WTC11 (cell line): ENCODE measurements around the gene MAP4K4. TPM values are rescaled to one million over a fixed set of nuclear protein-coding genes. Genes with fewer than 3 reads are reported as not detected.

Source experiments
- ATAC-seq: fragments of 200-7000 bp; cut with Tn5 transposase; 2 replicates; pipeline ENCODE4 v1.10.0; 2021; ENCODE audit warnings: mild to moderate bottlenecking, moderate library complexity
- CTCF ChIA-PET: fragments of 300-600 bp; sonication (Branson Sonifier 250); formaldehyde crosslinking; loops from one replicate; lab custom pipeline; 2021; ENCODE audit warnings: antibody characterized with exemption; lab: Charles Lee
- POLR2A ChIA-PET: fragments of 350-600 bp; sonication (Branson Sonifier 250); formaldehyde crosslinking; loops from one replicate; lab custom pipeline; 2021; ENCODE audit warnings: antibody characterized with exemption; lab: Charles Lee
- DNase-seq: peaks from one replicate; pipeline ENCODE4 v3.0.0; 2021; ENCODE audit warnings: low spot score
- H3K27ac Mint-ChIP-seq: 2 replicates; pipeline ENCODE4 v1.8.0; 2021; ENCODE audit warnings: mixed read lengths
- H3K27me3 Mint-ChIP-seq: 2 replicates; pipeline ENCODE4 v1.8.0; 2021; ENCODE audit warnings: low read depth, mild to moderate bottlenecking, moderate library complexity, mixed read lengths
- H3K36me3 Mint-ChIP-seq: 2 replicates; pipeline ENCODE4 v1.8.0; 2021; ENCODE audit warnings: mixed read lengths
- H3K4me1 Mint-ChIP-seq: 2 replicates; pipeline ENCODE4 v1.8.0; 2022; ENCODE audit warnings: mixed read lengths
- H3K4me3 Mint-ChIP-seq: 2 replicates; pipeline ENCODE4 v1.8.0; 2021; ENCODE audit warnings: mild to moderate bottlenecking, moderate library complexity, mixed read lengths
- H3K9me3 Mint-ChIP-seq: 2 replicates; pipeline ENCODE4 v1.8.0; 2021; ENCODE audit warnings: mixed read lengths
- CDX4 ChIP-seq: fragments of 250-450 bp; sonication (Bioruptor Pico); IDR thresholded peaks from 2 replicates; pipeline ENCODE4 v1.9.0; 2021; ENCODE audit warnings: moderate library complexity, mild to moderate bottlenecking, inconsistent platforms, borderline replicate concordance
- CREB1 ChIP-seq: sonication (generic); formaldehyde crosslinking; IDR thresholded peaks from 2 replicates; pipeline ENCODE4 v1.8.0; 2023; ENCODE audit warnings: mild to moderate bottlenecking, missing genetic modification reagents
- CREM ChIP-seq: sonication (generic); formaldehyde crosslinking; IDR thresholded peaks from 2 replicates; pipeline ENCODE4 v1.8.1; 2022; ENCODE audit warnings: mild to moderate bottlenecking, missing genetic modification reagents, moderate library complexity
- E2F4 ChIP-seq: sonication (generic); formaldehyde crosslinking; IDR thresholded peaks from 2 replicates; pipeline ENCODE4 v1.8.1; 2022; ENCODE audit warnings: low read depth, mild to moderate bottlenecking, moderate library complexity, missing genetic modification reagents, borderline replicate concordance
- E2F5 ChIP-seq: sonication (generic); formaldehyde crosslinking; IDR thresholded peaks from 2 replicates; pipeline ENCODE4 v1.8.1; 2022; ENCODE audit warnings: mild to moderate bottlenecking, moderate library complexity, missing genetic modification reagents
- EMX1 ChIP-seq: fragments of 250-450 bp; sonication (Bioruptor Pico); IDR thresholded peaks from 2 replicates; pipeline ENCODE4 v1.8.0; 2021; ENCODE audit warnings: mild to moderate bottlenecking
- FOXJ3 ChIP-seq: sonication (generic); formaldehyde crosslinking; IDR thresholded peaks from 2 replicates; pipeline ENCODE4 v1.9.0; 2021; ENCODE audit warnings: missing genetic modification reagents, mild to moderate bottlenecking, borderline replicate concordance
- MXD4 ChIP-seq: fragments of 250-450 bp; sonication (Bioruptor Pico); IDR thresholded peaks from 2 replicates; pipeline ENCODE4 v1.8.0; 2021; ENCODE audit warnings: mild to moderate bottlenecking, moderate library complexity, borderline replicate concordance
- MYBL2 ChIP-seq: sonication (generic); formaldehyde crosslinking; IDR thresholded peaks from 2 replicates; pipeline ENCODE4 v1.8.1; 2023; ENCODE audit warnings: mild to moderate bottlenecking, moderate library complexity, missing genetic modification reagents
- NFATC4 ChIP-seq: fragments of 250-450 bp; sonication (Bioruptor Pico); IDR thresholded peaks from 2 replicates; pipeline ENCODE4 v1.9.0; 2021; ENCODE audit warnings: mild to moderate bottlenecking
- NR2C2 ChIP-seq: sonication (generic); formaldehyde crosslinking; IDR thresholded peaks from 2 replicates; pipeline ENCODE4 v1.8.0; 2022; ENCODE audit warnings: mild to moderate bottlenecking, missing genetic modification reagents
- TCF7 ChIP-seq: sonication (generic); formaldehyde crosslinking; IDR thresholded peaks from 2 replicates; pipeline ENCODE4 v1.8.0; 2022; ENCODE audit warnings: mild to moderate bottlenecking, low read depth, missing genetic modification reagents, moderate library complexity
- ZNF219 ChIP-seq: sonication (generic); formaldehyde crosslinking; IDR thresholded peaks from 2 replicates; pipeline ENCODE4 v1.8.0; 2023; ENCODE audit warnings: missing genetic modification reagents, mild to moderate bottlenecking, borderline replicate concordance
- ZNF263 ChIP-seq: sonication (generic); formaldehyde crosslinking; IDR thresholded peaks from 2 replicates; pipeline ENCODE4 v1.8.1; 2022; ENCODE audit warnings: low read depth, mild to moderate bottlenecking, moderate library complexity, missing genetic modification reagents
- ZNF281 ChIP-seq: sonication (generic); formaldehyde crosslinking; IDR thresholded peaks from 2 replicates; pipeline ENCODE4 v1.8.0; 2023; ENCODE audit warnings: mild to moderate bottlenecking, missing genetic modification reagents
- total RNA-seq: library from RNA; stranded (reverse); gene quantifications from 3 replicates; pipeline ENCODE4 v1.2.3, GENCODE V29; 2021
- TF ChIP-seq, protein P1 (sequence below): sonication (generic); formaldehyde crosslinking; IDR thresholded peaks from 2 replicates; pipeline ENCODE4 v1.8.1; 2022; ENCODE audit warnings: mild to moderate bottlenecking, missing genetic modification reagents, moderate library complexity, borderline replicate concordance
- TF ChIP-seq, protein P2 (sequence below): sonication (generic); formaldehyde crosslinking; IDR thresholded peaks from 2 replicates; pipeline ENCODE4 v1.8.1; 2023; ENCODE audit warnings: mild to moderate bottlenecking, missing genetic modification reagents, borderline replicate concordance

MAP4K4 gene
- total RNA-seq, 1 experiment from 2014 or later = 112 TPM

DNA sequence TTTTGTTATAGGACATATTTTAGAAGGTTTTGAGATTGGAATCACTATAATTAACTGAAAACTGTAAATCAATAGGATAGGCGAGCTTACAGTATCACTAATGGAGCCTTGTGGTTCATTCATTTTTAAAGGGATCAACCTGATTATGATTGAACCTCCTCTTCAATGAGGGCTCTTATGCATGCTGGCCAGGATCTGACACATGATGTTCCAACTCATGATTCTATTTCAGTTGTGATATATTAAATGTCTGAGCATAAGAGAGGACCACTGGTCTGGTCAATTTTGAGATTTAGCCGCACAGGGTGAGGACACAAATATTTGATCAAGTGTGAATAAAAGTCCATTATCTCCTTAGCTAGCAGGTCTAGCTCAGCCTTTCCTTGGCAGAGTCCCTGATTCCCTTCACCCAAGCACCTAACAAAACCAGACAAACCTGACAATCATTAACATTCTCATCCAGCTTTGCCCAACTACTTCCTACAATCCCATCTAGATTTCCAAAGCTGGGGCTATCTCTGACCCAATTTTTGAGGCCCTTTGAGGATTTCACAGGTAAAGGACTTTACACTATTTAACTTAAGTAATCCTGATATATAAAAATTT is 6.9 kb upstream of the MAP4K4 start:
- TF ChIP-seq, protein P1, sequence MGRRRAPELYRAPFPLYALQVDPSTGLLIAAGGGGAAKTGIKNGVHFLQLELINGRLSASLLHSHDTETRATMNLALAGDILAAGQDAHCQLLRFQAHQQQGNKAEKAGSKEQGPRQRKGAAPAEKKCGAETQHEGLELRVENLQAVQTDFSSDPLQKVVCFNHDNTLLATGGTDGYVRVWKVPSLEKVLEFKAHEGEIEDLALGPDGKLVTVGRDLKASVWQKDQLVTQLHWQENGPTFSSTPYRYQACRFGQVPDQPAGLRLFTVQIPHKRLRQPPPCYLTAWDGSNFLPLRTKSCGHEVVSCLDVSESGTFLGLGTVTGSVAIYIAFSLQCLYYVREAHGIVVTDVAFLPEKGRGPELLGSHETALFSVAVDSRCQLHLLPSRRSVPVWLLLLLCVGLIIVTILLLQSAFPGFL (CRISPR knock-in tag) = no peak
- TF ChIP-seq FOXJ3 (no peak), ZNF219 (no peak), NFATC4 (CRISPR knock-in tag) (no peak), NR2C2 (CRISPR knock-in tag) (no peak), ZNF281 (no peak), E2F5 (CRISPR knock-in tag) (no peak), CREB1 (CRISPR knock-in tag) (no peak), MYBL2 (CRISPR knock-in tag) (no peak), E2F4 (CRISPR knock-in tag) (no peak), CDX4 (CRISPR knock-in tag) (no peak), EMX1 (CRISPR knock-in tag) (no peak), TCF7 (CRISPR knock-in tag) (no peak), MXD4 (CRISPR knock-in tag) (no peak), ZNF263 (CRISPR knock-in tag) (no peak), CREM (CRISPR knock-in tag) (no peak)
- TF ChIP-seq, protein P2, sequence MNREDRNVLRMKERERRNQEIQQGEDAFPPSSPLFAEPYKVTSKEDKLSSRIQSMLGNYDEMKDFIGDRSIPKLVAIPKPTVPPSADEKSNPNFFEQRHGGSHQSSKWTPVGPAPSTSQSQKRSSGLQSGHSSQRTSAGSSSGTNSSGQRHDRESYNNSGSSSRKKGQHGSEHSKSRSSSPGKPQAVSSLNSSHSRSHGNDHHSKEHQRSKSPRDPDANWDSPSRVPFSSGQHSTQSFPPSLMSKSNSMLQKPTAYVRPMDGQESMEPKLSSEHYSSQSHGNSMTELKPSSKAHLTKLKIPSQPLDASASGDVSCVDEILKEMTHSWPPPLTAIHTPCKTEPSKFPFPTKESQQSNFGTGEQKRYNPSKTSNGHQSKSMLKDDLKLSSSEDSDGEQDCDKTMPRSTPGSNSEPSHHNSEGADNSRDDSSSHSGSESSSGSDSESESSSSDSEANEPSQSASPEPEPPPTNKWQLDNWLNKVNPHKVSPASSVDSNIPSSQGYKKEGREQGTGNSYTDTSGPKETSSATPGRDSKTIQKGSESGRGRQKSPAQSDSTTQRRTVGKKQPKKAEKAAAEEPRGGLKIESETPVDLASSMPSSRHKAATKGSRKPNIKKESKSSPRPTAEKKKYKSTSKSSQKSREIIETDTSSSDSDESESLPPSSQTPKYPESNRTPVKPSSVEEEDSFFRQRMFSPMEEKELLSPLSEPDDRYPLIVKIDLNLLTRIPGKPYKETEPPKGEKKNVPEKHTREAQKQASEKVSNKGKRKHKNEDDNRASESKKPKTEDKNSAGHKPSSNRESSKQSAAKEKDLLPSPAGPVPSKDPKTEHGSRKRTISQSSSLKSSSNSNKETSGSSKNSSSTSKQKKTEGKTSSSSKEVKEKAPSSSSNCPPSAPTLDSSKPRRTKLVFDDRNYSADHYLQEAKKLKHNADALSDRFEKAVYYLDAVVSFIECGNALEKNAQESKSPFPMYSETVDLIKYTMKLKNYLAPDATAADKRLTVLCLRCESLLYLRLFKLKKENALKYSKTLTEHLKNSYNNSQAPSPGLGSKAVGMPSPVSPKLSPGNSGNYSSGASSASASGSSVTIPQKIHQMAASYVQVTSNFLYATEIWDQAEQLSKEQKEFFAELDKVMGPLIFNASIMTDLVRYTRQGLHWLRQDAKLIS (CRISPR knock-in tag) = no peak
- TF ChIP-seq, all 79 proteins: peak for 0
- Mint-ChIP-seq H3K4me1 (0 out of 2 replicates have a peak, but pooled peaks cover 2% of the 10 kb centered on the region), H3K36me3 (no peaks in the 10 kb centered on the region), H3K4me3 (no peak overlapping the region), H3K27me3 (no peaks in the 10 kb centered on the region), H3K9me3 (no peaks in the 10 kb centered on the region), H3K27ac (no peak overlapping the region)
- no peak for DNase-seq
- POLR2A ChIA-PET = no interaction called here
- no peak for ATAC-seq
- CTCF ChIA-PET = no interaction called here
